A549 treated with GW870086 at 1 μM for 4 hours (cell line): Measurements from ENCODE around the gene SMR3B. TPM values are rescaled to one million over a fixed set of nuclear protein-coding genes. Genes with fewer than 3 reads are reported as not detected.

Experiments
- total RNA-seq: library from RNA; stranded (reverse); fragments of 200-300 nt; extraction: Qiagen RNA extraction; gene quantifications from 5 replicates; pipeline ENCODE4 v1.2.3, GENCODE V29; 2022; ENCODE audit warnings: low read depth

The SMR3B gene
- not detected in 5 replicates for total RNA-seq

GRCh38 chr4:70382691-70383181 lies at the start of gene SMR3B:
TSS of gene SMR3B (plus strand) at chr4:70383131. CDS start at chr4:70384511, 1,380 bp downstream.

DNA sequence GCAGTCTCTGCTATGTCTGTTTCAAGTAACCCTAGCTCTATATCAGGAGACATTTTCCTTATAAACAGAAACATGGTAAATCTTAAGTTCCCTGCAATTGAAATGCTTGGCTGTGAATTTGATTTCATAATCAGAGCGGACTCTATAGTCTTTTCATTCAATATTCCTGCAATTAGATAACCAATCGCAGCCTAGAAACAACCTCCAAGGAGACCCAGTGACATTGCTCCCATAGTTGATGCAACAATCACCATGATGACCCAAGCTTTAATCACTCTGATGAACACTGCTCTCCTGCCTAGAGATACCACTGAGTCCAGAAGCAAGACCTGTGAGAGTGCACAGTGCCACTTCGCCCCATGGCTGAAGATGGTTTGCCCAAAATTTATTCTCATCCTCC lies 48.2 kb upstream of the SMR3B start, which contains the start of gene CABS1:
CABS1 (plus strand) TSS at position 301 of the 400 bp plus-strand sequence; CDS start at position 360, 59 bp downstream.

DNA sequence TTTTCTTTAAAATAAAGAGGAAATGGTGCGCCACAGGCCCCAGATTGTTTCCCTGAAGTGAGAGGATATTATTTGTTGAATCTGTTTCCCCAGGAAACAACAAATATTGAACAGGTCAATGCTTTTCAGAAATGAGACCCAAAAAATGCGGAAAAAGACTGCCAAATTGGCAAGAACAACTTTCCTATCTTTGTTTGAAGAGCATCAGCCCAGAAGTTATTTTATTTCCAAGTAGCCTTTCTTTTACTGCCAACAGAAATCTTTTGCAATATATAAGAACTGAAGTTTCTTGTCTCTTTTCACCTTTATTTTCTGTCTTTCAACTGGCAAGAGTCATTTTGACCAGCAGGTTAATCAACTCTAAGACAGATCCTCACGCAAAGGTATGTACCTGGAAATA lies 22.5 kb upstream of the SMR3B start, which contains the start of gene SMR3A:
SMR3A (plus strand) TSS at position 301 of the 400 bp plus-strand sequence. CDS start 1,356 bp downstream, outside the sequence.

GRCh38 chr4:70397580-70397979 lies 14.6 kb downstream of the SMR3B start, which contains the start of gene OPRPN:
TSS of gene OPRPN (plus strand) at chr4:70397940. CDS start at chr4:70399286, 1,346 bp downstream.

Other genes starting within 250 kb of the SMR3B start
- gene PRR27, start 228.9 kb upstream of the SMR3B start, total RNA-seq = not detected in 5 replicates
- gene ODAM, start 187.4 kb upstream of the SMR3B start, total RNA-seq = not detected in 5 replicates
- not detected in 5 replicates for gene FDCSP, start 157.0 kb upstream of the SMR3B start, total RNA-seq
- gene CSN3, start 140.5 kb upstream of the SMR3B start, total RNA-seq = not detected in 5 replicates
- gene CABS1, start 48.1 kb upstream of the SMR3B start, total RNA-seq = not detected in 5 replicates
- not detected in 5 replicates for gene SMR3A, start 22.4 kb upstream of the SMR3B start, total RNA-seq
- gene OPRPN, start 14.8 kb downstream of the SMR3B start, total RNA-seq = not detected in 5 replicates
- not detected in 5 replicates for gene MUC7, start 89.1 kb downstream of the SMR3B start, total RNA-seq
- not detected in 5 replicates for gene AMTN, start 135.4 kb downstream of the SMR3B start, total RNA-seq
- gene AMBN, start 209.1 kb downstream of the SMR3B start, total RNA-seq = not detected in 5 replicates
- not detected in 5 replicates for gene ENAM, start 245.6 kb downstream of the SMR3B start, total RNA-seq